Activated CD4-positive, alpha-beta memory T cell treated with anti-CD3 and anti-CD28 coated beads, Interleukin-2, amount 10 ng/mL, durations not matched to agents 7 days and 5 days (primary cell): Measurements from ENCODE around the gene DNAJC5G. TPM values are rescaled to one million over a fixed set of nuclear protein-coding genes. Genes with fewer than 3 reads are reported as not detected.
"Not testable (repeated sequence)": the region's sequence is repeated elsewhere in the genome, so short reads cannot be mapped to it uniquely, and the experiment has no call there.

Source experiments
- CTCF ChIA-PET: fragments of 350-600 bp; sonication (Branson Sonifier 250); formaldehyde crosslinking; loops from one replicate; lab custom pipeline; 2021; ENCODE audit warnings: antibody characterized with exemption, inconsistent platforms; lab: Charles Lee
- POLR2A ChIA-PET: fragments of 350-600 bp; sonication (Branson Sonifier 250); formaldehyde crosslinking; loops from one replicate; lab custom pipeline; 2021; ENCODE audit warnings: antibody characterized with exemption; lab: Charles Lee
- DNase-seq: peaks from one replicate; pipeline ENCODE4 v3.0.0-alpha.2; 2020
- H3K27ac Mint-ChIP-seq: one replicate; pipeline ENCODE4 v1.8.0; 2021; ENCODE audit warnings: mild to moderate bottlenecking, mixed read lengths
- H3K27me3 Mint-ChIP-seq: one replicate; pipeline ENCODE4 v1.8.0; 2021; ENCODE audit warnings: mixed read lengths
- H3K36me3 Mint-ChIP-seq: one replicate; pipeline ENCODE4 v1.8.0; 2021; ENCODE audit warnings: low read depth, mixed read lengths
- H3K4me1 Mint-ChIP-seq: one replicate; pipeline ENCODE4 v1.8.0; 2021; ENCODE audit warnings: mixed read lengths
- H3K4me3 Mint-ChIP-seq: one replicate; pipeline ENCODE4 v1.8.0; 2021; ENCODE audit warnings: mild to moderate bottlenecking, mixed read lengths
- H3K9me3 Mint-ChIP-seq: one replicate; pipeline ENCODE4 v1.8.0; 2021; ENCODE audit warnings: mixed read lengths
- total RNA-seq, 2 experiments: library from RNA; stranded (reverse); gene quantifications; one replicate each; pipeline ENCODE4 v1.2.3, GENCODE V29; 2021

Gene DNAJC5G
- total RNA-seq, 2 experiments from 2014 or later, result not detected

DNA sequence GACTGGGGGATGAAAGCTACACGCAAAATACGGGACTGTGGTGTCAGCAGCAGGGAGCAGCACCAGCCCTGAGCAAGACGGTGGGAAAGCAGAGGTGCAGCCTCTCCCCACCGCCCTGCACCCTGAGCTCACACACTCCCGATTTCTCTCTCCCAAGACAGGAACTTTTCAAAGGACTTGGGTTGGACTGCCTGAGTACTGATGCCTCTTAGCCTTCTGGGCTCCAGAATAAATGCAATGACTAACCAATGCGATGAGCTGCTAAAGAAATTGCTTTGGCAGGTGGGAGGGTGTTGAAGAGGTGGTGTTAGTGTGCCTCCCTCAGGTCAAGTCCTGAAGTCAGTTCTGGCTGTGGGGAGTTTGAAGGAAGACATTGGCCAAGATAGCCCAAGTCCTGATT lies 16.6 kb downstream of the DNAJC5G start:
- Mint-ChIP-seq H3K4me3 (no peak overlapping the region), H3K4me1 (no peaks in the 10 kb centered on the region), H3K27ac (no peak overlapping the region), H3K36me3 (no peaks in the 10 kb centered on the region), H3K9me3 (no peaks in the 10 kb centered on the region), H3K27me3 (peaks cover 40% of the 10 kb centered on the region)
- ChIA-PET POLR2A (interaction anchor here (1.2 kb wide), 1 partner anchor 26 kb away, joined by 3 read pairs; no protein-coding TSS in a partner anchor), CTCF (interaction anchor here (2.0 to 7.7 kb wide), 3 partner anchors 10 to 12 kb away, joined by 11 to 48 read pairs (median 18); no protein-coding TSS in a partner anchor)
- DNase-seq, result no peak

DNA sequence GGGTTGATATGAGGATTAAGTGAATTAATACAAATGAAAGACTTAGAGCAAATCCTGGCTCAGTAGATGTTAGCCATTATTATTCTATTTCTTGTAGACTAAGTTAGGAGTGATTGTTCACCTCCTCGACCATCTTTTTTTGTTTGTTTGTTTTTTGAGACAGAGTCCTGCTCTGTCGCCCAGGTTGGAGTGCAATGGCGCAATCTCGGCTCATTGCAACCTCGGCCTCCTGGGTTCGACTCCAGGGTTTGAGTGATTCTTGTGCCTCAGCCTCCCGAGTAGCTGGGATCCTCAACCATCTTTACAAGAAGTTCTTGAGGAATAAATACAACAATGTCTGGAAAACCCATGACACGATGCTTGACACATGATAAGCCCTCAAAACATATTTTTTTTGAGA lies 19.7 kb downstream of the DNAJC5G start:
- ChIA-PET POLR2A (no interaction called here), CTCF (interaction anchor here (7.7 kb wide), 1 partner anchor 7 kb away, joined by 48 read pairs; no protein-coding TSS in a partner anchor)
- DNase-seq, result no peak
- H3K36me3 Mint-ChIP-seq, result no peaks in the 10 kb centered on the region
- H3K27ac Mint-ChIP-seq, result no peak overlapping the region
- peaks cover 25% of the 10 kb centered on the region for H3K27me3 Mint-ChIP-seq
- H3K9me3 Mint-ChIP-seq, result no peaks in the 10 kb centered on the region
- H3K4me1 Mint-ChIP-seq, result no peaks in the 10 kb centered on the region
- H3K4me3 Mint-ChIP-seq, result no peak overlapping the region

- Mint-ChIP-seq H3K4me3 (no peak overlapping the region), H3K27ac (no peak overlapping the region), H3K9me3 (no peaks in the 10 kb centered on the region), H3K27me3 (peaks cover 25% of the 10 kb centered on the region), H3K36me3 (no peaks in the 10 kb centered on the region), H3K4me1 (no peaks in the 10 kb centered on the region)
- POLR2A ChIA-PET, result no interaction called here
- CTCF ChIA-PET, result interaction anchor here (0.6 to 1.1 kb wide), 3 partner anchors 8 to 31 kb away, joined by 3 to 8 read pairs (median 3); no protein-coding TSS in a partner anchor
- no peak for DNase-seq
Observed at GRCh38 chr2:27296481-27296880, 21.2 kb downstream of the DNAJC5G start.

- Mint-ChIP-seq H3K9me3 (no peaks in the 10 kb centered on the region), H3K36me3 (no peaks in the 10 kb centered on the region), H3K4me1 (no peaks in the 10 kb centered on the region), H3K4me3 (no peak overlapping the region), H3K27ac (no peak overlapping the region), H3K27me3 (peaks cover 18% of the 10 kb centered on the region)
- ChIA-PET POLR2A (no interaction called here), CTCF (interaction anchor here (1.1 kb wide), 1 partner anchor 32 kb away, joined by 3 read pairs; no protein-coding TSS in a partner anchor)
- DNase-seq, result no peak
Observed at GRCh38 chr2:27297195-27297594, 22.0 kb downstream of the DNAJC5G start.

GRCh38 chr2:27298391-27299080 lies 23.3 kb downstream of the DNAJC5G start:
- Mint-ChIP-seq H3K9me3 (no peaks in the 10 kb centered on the region), H3K27ac (no peak overlapping the region), H3K27me3 (peaks cover 7% of the 10 kb centered on the region), H3K4me1 (peaks cover 5% of the 10 kb centered on the region), H3K36me3 (no peaks in the 10 kb centered on the region), H3K4me3 (no peak overlapping the region)
- DNase-seq, result no peak
- POLR2A ChIA-PET, result no interaction called here
- CTCF ChIA-PET, result interaction anchor here (1.0 to 2.4 kb wide), 3 partner anchors 15 to 18 kb away, joined by 3 to 9 read pairs (median 4); no protein-coding TSS in a partner anchor

GRCh38 chr2:27300606-27301005 lies 25.4 kb downstream of the DNAJC5G start:
- DNase-seq, H3K36me3 Mint-ChIP-seq, H3K27ac Mint-ChIP-seq, H3K4me3 Mint-ChIP-seq, H3K9me3 Mint-ChIP-seq, H3K4me1 Mint-ChIP-seq, POLR2A ChIA-PET: not testable (repeated sequence)
- peaks cover 19% of the 10 kb centered on the region for H3K27me3 Mint-ChIP-seq
- CTCF ChIA-PET, result interaction anchor here (2.4 to 4.3 kb wide), 2 partner anchors 9 to 20 kb away, joined by 9 to 48 read pairs; no protein-coding TSS in a partner anchor

DNA sequence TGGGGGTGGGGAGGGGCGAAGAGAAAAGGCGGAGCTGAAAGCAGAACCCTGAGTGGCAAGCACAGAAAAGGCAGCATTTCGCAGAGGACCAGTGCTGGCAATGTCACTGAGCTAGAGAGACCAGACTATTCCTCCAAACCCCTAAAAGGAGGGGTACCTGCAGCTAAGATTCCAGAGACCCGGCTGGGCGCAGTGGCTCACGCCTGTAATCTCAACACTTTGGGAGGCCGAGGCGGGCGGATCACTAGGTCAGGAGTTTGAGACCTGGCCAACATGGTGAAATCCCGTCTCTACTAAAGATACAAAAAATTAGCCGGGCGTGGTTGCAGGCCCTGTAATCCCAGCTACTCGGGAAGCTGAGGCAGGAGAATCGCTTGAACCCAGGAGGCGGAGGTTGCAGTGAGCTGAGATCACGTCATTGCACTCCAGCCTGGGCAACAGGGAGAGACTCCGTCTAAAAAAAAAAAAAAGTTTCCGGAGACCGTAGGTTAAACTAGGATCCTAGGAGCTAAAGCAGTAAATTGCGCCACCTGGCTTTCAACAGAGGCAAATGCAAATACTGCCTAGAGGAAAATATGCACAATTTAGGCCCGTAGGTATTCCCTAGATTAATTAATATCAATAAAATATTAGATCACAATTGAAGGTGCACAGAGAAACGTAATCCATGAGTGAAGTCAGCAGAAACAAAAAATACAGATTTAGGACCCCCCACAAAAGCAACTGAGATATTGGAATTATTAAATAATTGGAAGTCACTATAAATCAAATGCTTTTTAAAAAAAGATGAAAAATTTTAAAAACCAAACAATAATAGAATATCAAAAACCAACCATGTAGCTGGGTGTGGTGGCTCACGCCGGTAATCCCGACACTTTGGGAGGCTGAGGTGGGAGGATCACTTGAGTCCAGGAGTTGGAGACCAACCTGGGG lies 28.1 kb downstream of the DNAJC5G start:
- H3K4me1 Mint-ChIP-seq, result peaks cover 9% of the 10 kb centered on the region

DNA sequence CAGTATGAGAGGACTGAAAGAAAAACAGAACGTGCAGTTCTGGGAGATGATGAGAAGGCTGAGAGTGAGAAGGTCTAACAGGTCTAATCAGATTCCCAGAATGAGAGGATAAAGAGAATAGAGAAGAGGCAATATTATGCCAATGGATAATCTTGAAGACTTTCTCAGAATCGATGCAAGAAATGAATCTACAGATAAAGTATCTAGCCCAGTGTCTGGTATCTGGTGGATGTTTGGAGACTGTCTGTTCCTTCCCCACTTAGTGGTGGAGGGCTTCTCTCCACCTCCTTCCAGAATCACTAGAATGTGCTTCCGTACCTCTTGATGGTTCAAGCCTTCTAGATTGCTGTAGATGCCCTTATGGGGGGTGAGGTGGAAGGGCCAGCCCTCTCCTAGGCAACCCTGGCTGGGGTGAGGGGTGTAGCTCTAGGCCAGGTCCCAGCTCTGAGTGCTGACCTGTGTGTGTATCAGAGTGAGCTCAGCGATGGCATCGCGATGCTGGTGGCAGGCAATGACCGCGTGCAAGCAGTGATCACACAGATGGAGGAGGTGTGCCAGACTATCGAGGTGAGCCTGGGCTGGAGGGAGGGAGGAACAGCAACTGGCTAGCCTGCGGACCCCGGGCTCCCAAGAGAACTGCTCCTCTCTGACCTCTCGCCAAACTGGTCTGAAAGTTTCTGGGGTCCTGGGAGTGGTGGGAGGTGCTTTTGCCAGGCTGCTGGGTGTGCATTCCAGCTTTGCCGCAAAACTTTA lies 29.4 kb downstream of the DNAJC5G start:
- no peak for DNase-seq
- Mint-ChIP-seq H3K27ac (peak overlapping the region; percentile 26), H3K9me3 (no peaks in the 10 kb centered on the region), H3K27me3 (peaks cover 26% of the 10 kb centered on the region), H3K4me3 (no peak overlapping the region), H3K4me1 (peaks cover 9% of the 10 kb centered on the region), H3K36me3 (peaks cover 8% of the 10 kb centered on the region)
- CTCF ChIA-PET, result interaction anchor here (0.8 to 4.4 kb wide), 4 partner anchors 8 to 205 kb away, joined by 3 to 46 read pairs (median 6); no protein-coding TSS in a partner anchor
- POLR2A ChIA-PET, result no interaction called here

More for the DNA sequence above, 28.1 kb downstream of the DNAJC5G start:
- Mint-ChIP-seq H3K9me3 (no peaks in the 10 kb centered on the region), H3K27ac (no peak overlapping the region), H3K27me3 (peaks cover 26% of the 10 kb centered on the region), H3K36me3 (no peaks in the 10 kb centered on the region), H3K4me3 (peak overlapping the region; percentile 41)
- peak; percentile 51 for DNase-seq
- POLR2A ChIA-PET, result interaction anchor here (1.1 to 1.6 kb wide), 5 partner anchors 9 to 252 kb away, joined by 3 to 4 read pairs (median 3); partner anchors contain the start of genes AGBL5, ATRAID and SLC5A6
- CTCF ChIA-PET, result interaction anchor here (0.6 to 4.4 kb wide), 48 partner anchors 9 to 457 kb away, joined by 3 to 48 read pairs (median 5); partner anchors contain the start of genes ABHD1, AGBL5, CAD and MPV17

GRCh38 chr2:27305516-27305915 lies 30.3 kb downstream of the DNAJC5G start:
- no peak overlapping the region for H3K4me3 Mint-ChIP-seq
- H3K9me3 Mint-ChIP-seq, result no peaks in the 10 kb centered on the region
- H3K36me3 Mint-ChIP-seq, result peaks cover 14% of the 10 kb centered on the region
- CTCF ChIA-PET, result interaction anchor here (1.0 to 4.4 kb wide), 3 partner anchors 26 to 206 kb away, joined by 3 to 46 read pairs (median 9); no protein-coding TSS in a partner anchor
- H3K4me1 Mint-ChIP-seq, result peaks cover 9% of the 10 kb centered on the region
- H3K27me3 Mint-ChIP-seq, result peaks cover 26% of the 10 kb centered on the region
- POLR2A ChIA-PET, result no interaction called here
- no peak for DNase-seq
- H3K27ac Mint-ChIP-seq, result no peak overlapping the region

GRCh38 chr2:27306136-27306535 lies 30.9 kb downstream of the DNAJC5G start:
- Mint-ChIP-seq H3K9me3 (no peaks in the 10 kb centered on the region), H3K27ac (no peak overlapping the region), H3K27me3 (peaks cover 24% of the 10 kb centered on the region), H3K4me1 (peaks cover 9% of the 10 kb centered on the region), H3K4me3 (peak overlapping the region; percentile 32), H3K36me3 (peaks cover 15% of the 10 kb centered on the region)
- POLR2A ChIA-PET, result interaction anchor here (1.0 kb wide), 1 partner anchor 16 kb away, joined by 4 read pairs; the partner anchor contains the start of gene MPV17
- no peak for DNase-seq
- CTCF ChIA-PET, result interaction anchor here (2.1 to 4.4 kb wide), 2 partner anchors 26 to 207 kb away, joined by 9 to 46 read pairs; no protein-coding TSS in a partner anchor

DNA sequence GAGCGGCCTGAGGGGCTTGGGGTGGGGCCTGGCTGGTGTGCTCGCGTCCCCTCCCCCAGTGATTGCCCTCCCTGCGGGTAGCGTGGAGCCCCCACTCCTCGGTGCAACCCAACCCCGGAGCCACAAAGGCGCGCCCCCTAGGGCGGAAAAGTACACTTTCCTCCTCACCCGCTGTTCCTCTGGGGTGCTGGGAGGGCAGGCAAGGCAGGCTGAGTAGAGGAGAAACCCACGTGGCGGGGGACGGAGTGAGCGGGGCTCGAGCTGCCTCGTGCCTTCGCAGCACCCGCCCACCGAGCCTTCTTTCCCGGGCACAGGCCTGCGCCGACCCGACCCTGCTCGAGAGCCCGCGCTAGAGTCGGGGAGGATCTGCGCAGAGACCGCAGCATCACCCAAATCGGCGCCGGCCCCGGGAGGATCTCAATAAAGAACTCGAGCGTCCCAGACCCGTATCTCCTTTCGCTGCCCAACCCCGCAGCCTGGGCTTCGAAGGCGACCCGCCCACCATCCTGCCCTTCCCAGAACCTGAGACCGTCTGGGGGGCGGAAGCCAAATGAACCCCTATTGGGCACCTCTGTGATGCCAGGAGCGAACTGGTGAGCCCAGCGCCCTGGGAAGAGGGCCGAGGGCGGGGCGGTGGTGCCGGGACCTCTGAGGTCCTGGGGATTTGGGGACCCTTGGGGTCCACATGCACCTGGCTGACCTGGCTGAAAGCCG lies 31.5 kb downstream of the DNAJC5G start:
- Mint-ChIP-seq H3K4me3 (peak overlapping the region; percentile 32), H3K27ac (no peak overlapping the region), H3K27me3 (peaks cover 24% of the 10 kb centered on the region), H3K9me3 (no peaks in the 10 kb centered on the region), H3K4me1 (peaks cover 9% of the 10 kb centered on the region), H3K36me3 (peaks cover 21% of the 10 kb centered on the region)
- CTCF ChIA-PET, result interaction anchor here (4.4 kb wide), 1 partner anchor 207 kb away, joined by 46 read pairs; no protein-coding TSS in a partner anchor
- POLR2A ChIA-PET, result interaction anchor here (1.0 kb wide), 1 partner anchor 16 kb away, joined by 4 read pairs; the partner anchor contains the start of gene MPV17
- DNase-seq, result peak; percentile 30
